NCI-H510A (cell line): Measurements from ENCODE around the gene GSK3B.
"Not testable (repeated sequence)": the region's sequence is repeated elsewhere in the genome, so short reads cannot be mapped to it uniquely, and the experiment has no call there.

Experiments
- DNase-seq: peaks from one replicate; lab custom pipeline; 2025; lab: John Stamatoyannopoulos, UW

Gene GSK3B

DNA sequence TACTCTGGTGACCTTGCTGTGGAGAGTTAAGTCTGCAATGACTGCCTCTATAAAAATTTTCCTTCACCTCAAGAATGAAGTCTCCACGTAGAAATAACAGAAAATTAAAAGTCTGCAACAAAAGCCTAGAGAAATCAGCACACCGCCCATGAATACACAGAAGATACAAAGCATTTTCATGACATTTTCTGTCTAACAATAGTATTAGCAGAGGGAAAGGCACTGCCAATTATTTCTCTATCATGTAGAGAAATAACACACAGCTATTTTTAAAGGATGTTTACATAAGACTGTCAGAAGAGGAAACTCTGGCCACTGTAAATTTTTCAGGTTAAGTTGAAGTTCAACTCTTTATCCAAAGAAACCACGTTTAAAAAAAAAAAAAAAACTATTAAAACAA lies 80.8 kb downstream of the GSK3B start:
- DNase-seq: no peak

DNA sequence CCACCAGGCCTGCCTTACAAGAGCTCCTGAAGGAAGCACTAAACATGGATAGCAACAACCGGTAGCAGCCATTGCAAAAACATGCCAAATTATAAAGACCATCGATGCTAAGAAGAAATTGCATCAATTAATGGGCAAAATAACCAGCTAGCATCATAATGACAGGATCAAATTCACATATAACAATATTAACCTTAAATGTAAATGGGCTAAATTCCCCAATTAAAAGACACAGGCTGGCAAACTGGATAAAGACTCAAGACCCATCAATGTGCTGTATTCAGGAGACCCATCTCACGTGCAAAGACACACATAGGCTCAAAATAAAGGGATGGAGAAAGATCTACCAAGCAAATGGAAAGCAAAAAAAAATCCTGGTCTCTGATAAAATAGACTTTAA lies 88.5 kb downstream of the GSK3B start:
- not testable (repeated sequence) for DNase-seq

DNA sequence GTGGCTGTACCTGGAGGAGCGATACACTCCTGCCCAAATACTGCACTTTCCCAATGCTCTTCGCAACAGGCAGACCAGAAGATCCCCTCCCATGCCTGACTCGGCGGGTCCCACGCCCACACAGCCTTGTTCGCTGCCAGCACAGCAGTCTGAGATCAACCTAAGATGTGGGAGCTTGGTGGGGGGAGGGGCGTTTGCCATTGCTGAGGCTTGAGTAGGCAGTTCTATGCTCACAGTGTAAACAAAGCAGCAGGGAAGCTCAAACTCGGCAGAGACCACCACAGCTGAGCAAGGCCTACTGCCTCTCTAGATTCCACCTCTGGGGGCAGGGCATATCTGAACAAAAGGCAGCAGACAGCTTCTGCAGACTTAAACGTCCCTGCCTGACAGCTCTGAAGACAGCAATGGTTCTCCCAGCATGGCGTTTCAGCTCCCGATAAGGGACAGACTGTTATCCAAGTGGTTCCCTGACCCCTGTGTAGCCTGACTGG lies 90.2 kb downstream of the GSK3B start:
- not testable (repeated sequence) for DNase-seq

DNA sequence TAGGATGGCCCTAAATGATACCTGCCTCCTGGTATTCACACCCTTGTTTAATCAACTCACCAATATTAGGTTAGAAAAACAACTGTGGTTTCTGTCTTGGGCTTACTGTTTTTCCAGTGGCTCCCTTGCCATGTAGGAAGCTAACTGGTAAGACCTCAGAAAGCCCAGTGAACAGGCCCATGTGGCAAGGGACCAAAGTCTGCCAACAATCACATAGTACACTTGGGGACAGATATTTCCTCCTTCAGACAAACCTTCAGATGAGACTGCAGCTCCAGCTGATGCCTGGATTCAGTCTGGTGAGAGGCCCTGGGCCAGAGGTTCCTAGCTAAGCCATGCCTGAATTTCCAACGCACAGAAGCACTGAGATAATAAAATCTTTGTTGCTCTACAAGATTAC lies 96.1 kb downstream of the GSK3B start:
- no peak for DNase-seq

DNA sequence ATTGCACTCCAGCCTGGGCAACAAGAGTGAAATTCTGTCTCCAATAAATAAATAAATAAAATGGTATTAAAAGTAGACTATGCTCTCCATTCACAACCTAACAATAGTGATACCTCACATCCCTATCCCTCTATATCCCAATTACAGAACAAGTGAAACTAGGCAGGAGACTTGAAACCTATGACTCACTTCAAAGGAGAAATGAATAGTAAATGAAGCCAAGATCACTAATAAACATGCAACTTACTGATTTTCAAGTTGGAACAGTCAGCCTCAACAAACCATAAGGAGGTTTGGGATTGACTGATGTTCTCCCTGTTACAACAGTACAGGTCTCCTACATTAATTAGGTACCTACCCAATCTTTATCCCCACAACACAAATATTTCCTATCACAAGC lies 103.4 kb downstream of the GSK3B start:
- DNase-seq: no peak

DNA sequence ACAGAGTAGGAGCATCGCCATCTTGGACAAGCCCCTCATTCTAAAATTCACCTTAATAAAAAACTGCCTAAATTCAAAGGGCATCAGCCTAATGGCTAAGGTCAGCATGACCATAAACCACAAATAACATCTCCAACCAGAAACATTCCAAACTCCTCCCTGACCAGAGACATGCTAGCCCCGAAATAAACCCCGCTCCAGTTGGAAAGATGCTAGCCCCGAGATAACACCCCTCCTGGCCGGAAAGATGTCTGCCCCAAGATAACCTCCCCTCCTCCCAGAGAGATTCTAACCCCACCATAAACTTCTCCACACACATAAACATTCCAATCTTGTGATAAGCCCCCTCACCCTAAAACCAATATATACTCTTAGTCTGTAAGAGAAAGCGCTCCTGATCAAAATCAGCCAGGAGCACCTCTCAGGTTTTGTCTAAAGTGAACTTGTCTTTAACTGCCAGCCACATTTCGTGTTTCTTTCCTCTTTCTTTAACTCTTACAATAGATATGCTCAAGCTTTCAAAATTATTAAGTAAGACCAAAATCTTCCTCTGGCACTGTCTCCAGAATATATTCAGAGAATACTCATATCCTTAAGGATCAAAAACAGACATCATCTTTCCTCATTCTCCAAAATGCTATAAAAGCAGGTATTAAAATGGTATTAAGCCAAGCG lies 104.1 kb downstream of the GSK3B start:
- DNase-seq: no peak

DNA sequence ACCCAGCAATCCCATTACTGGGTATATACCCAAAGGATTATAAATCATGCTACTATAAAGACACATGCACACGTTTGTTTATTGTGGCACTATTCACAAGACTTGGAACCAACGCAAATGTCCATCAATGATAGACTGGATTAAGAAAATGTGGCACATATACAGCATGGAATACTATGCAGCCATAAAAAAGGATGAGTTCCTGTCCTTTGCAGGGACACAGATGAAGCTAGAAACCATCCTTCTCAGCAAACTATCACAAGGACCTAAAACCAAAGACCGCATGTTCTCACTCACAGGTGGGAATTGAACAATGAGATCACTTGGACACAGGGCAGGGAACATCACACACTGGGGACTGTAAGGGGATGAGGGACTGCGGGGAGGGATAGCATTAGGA lies 107.4 kb downstream of the GSK3B start:
- DNase-seq: not testable (repeated sequence)

DNA sequence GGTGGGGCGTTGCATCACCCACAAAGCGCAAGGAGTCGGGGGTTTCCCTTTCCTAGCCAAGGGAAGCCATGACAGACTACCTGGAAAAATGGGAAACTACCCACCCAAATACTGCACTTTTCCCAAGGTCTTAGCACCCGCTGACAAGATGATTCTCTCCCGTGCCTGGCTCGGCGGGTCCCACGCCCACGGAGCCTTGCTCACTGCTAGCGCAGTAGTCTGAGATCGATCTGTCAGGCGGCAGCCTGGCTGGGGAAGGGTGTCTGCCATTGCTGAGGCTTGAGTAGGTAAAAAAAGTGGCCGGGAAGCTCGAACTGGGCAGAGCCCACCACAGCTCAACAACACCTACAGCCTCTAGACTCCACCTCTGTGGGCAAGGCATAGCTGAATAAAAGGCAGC lies 112.9 kb downstream of the GSK3B start:
- DNase-seq: no peak

DNA sequence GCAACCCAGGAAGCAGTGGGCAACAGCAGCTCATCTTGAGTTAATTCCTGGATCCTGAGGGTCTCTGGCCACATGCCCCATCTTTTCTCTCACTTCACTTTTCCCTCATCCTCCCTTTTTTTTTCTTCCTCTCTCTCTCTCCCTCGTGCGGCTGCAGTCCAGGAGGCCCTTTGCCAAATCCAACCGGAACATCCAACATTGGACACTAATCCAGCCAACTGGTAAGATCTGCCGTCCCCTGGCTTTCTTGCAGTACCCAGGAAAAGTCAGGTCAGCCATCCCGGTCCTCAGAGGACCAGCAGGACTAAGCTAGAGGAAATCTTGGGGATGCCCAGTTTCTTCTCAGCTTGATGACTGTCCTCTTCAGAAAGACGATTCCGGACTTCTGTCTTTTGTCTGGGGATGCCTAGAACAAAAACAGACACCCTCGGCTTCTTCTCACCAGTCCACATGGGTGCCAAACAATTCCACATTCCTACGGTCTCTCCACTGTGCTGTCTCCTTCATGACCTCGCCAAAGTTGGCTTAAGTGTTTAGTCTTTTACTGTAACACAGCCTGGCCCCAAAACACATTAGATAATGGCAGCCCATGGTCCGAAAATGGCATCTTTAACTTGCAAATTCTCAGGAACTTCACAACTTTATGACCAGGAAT lies 115.6 kb downstream of the GSK3B start:
- DNase-seq: no peak

DNA sequence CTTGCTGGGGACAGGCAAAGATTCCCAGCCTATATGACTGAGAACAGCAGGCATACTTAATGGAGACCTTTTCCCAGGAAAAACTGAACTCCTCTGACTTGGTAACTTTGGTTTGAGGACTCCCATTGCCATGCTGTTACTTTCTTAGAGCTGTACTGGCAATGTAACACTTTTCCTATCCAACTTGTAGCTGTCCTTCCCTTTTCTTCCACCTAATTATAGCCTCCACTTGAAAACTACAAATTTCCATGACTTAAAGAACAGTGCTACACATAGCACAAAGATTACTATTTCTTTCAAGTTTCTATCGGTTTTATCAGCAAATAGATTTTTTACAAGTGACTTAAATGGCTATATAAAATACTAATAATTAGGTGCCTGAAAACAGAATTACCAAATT lies 116.9 kb downstream of the GSK3B start:
- no peak for DNase-seq

DNA sequence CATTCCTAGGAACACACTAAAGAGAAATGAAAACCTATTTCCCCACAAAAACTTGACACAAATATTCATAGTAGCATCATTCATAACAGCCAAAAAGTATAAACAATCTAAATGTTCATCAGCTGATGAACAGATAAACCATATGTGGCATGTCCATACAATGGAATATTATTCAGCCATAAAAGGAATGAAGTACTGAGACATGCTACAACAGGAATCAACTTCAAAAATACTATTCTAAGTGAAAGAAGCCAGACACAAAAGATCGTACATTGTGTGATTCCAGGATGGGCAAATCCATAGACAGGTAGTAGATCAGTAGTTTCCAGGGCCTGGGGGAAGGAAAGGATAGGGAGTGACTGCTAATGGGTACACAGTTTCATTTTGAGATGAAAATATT lies 118.0 kb downstream of the GSK3B start:
- DNase-seq: no peak

DNA sequence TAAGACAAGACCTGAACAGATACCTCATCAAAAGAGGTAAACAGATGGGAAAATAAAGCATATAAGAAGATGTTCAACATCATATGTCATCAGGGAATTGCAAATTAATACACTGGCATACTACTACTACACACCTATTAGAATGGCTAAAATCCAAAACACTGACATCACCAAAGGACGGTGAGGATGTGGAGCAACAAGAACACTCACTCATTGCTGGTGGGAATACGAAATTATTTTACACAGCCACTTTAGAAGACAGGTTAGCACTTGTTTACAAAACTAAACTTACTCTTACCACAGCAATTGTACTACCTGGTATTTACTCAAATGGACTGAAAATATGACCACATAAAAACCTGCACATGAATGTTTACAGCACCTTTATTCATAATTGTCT lies 119.6 kb downstream of the GSK3B start:
- no peak for DNase-seq

DNA sequence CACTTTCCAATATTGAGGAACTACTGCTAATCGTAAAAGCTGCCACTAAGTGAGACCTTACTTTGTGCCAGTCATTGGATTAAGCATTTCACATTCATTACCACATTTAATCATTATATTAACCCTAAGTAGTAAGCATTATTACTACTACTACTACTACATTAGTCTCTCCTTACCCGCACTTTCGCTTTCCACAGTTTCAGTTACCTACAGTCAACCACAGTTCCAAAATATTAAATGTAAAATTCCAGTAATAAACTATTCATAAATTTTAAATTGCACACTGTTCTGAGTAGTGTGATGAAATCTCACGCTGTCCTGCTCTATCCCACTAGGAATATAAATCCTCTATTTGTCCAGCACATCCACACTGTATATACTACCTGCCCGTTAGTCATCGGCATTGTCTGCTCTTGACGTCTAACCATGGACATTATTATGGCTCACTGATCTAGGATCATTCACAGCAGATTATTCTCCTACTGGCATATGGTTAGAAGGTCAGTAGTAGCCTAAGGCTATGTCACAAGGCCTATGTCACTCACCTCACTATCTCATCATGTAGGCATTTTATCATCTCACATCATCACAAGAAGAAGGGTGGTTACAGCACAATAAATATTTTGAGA lies 121.1 kb downstream of the GSK3B start:
- no peak for DNase-seq

DNA sequence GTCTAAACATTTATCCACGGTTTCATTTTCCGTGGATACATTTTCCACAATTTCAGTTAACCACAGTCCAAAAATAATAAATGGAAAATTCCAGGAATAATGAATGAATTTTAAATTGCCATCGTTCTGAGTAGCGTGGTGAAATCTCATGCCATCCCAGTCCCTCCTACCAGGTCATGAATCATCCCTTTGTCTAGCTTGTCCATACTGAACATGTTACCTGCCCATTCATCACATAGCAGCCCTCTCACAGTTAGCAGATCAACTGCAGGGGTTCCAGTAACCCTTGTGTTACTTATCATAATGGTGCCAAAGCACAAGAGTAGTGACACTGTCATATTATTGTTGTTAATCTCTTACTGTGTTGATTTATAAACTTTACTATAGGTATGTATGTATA lies 124.5 kb downstream of the GSK3B start:
- no peak for DNase-seq

DNA sequence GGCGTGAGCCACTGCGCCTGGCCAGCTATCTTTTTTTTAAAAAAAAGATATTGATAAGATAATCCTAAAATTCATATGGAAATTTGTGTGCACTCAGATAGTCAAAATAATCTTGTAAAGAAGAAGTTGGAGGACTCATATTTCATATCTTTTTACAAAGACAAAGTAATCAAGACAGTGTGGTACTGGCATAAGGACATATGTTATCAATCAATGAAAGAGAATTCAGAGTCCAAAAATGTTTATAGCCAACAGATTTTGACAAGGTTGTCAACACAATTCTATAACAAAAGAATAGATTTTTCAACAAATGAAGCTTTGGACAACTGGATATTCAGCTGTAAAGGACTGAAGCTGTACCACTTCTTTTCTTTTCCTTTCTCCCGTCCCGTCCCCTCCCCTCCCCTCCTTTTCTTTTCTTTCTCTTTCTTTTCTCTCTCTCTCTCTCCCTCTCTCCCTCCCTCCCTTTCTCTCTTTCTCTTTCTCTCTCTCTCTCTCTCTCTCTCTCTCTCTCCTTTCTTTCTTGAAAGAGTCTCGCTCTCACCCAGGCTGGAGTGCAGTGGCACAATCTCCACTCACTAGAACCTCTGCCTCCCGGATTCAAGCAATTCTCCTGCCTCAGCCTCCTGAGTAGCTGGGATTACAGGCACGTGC lies 126.8 kb downstream of the GSK3B start:
- DNase-seq: no peak

DNA sequence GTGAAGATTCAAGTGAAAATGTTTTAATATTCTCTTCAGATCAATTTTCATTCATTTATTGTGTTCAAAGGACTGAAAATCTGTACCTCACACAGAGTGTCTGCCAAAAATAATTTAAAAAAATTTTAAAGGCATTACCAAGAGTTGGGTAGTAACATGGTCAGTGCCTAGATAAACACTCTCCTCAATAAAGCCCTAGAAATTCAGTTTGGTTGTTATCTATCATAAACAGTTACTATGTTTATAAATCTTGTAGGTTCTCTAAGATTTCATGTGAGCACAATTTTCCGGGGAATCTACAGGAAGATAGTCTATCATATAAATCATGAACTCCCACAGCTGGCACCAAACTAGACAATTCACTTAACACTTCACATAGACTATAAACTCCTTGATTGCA lies 128.6 kb downstream of the GSK3B start:
- no peak for DNase-seq

DNA sequence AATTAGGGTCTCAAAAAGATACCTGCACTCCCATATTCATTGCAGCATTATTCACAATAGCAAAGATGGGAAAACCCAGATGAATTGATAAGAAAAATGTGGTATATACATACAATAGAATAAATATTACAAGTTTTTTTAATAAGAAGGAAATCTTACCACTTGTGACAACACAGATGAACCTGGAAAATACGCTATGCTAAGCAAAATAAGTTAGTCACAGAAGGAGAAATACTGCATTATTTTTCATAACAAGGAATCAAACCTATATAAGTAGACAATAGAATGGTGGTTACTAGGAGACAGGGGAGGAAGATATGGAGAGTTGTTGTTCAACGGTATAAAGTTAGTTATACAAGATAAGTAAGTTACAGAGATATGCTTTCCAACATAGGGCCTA lies 130.0 kb downstream of the GSK3B start:
- DNase-seq: no peak

DNA sequence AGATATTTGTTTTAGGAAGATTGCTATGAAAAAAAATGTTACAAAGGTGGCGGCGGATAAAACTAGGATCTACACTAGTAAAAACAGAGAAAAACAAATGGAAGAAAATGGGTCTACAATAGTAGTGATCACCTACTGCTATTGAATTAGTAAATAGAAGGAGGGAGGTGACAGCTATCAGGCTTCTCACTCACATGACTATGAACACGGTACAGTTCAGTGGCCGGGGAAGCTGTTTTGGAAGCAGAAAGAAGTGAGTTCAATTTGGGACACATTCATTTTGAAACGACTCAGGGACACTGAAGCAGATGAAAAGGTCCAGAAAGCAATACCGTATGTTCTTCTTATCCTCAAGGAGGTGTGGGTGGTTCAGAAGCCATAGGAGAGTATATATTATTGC lies 138.3 kb downstream of the GSK3B start:
- DNase-seq: no peak

DNA sequence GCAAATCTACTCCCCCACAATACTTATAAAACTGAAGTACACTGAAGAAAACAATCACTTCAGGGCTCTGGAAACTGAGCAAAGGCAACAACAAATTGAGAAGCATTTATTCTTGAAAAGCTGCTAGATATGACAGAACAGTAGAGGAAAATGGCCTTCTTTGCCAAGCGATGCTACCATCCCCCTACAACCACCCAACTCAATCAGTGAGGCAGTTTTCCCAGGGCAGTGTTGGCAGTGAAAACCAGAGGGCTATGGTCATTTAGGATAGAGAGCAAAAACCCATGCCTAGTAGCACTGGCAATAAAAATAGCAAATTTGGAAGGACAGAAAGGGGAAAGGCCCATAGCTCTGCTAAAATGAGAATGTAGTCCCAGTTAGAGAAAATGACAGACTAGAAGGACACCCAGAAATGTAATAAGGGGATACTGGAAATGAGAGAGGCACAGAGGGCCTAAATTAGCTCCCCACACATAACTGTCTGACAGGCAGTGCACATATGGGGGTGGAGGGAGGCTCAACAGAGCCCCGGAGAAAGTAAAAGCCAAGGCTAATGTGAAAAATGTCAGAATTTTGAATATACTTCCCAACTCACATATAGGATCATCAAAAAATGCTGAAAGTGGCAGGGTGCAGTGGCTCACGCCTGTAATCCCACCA lies 143.5 kb downstream of the GSK3B start:
- no peak for DNase-seq

DNA sequence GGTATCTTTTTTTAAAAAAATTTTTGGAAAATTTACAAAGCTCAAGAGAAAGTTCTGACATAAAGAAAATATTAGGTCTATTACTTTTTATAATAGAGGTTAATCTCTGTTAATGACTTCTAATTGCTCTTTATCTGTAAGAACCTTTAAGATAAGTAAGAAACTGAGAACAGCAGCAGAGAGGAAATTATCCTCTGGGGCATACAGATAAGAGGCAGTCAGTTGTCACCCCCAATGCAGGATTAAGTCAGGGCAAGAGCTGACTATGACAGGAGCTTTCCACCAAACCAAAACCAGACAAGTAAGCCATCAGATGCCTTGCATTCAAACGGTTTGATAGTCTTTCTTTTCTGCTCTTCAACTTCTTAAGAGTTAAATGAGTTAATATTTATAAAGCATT lies 149.0 kb downstream of the GSK3B start:
- no peak for DNase-seq

DNA sequence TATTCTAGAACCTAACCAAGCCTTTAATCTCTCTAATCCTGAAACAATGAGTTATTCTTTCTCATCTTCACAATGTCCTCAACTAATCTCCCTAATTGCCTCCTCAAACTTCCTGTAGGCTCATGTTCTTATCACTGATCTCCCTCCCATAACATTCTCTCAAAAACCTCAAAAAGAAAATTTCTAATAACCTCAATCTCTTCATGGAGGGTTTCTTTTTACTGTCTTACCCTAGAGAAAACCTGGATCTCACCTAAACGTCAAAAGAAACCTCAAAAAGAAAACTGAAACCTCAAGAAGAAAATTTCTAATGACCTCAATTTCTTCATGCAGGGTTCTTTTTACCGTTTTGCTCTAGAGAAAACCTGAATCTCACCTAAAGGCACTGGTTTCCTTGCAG lies 150.2 kb downstream of the GSK3B start:
- DNase-seq: no peak

DNA sequence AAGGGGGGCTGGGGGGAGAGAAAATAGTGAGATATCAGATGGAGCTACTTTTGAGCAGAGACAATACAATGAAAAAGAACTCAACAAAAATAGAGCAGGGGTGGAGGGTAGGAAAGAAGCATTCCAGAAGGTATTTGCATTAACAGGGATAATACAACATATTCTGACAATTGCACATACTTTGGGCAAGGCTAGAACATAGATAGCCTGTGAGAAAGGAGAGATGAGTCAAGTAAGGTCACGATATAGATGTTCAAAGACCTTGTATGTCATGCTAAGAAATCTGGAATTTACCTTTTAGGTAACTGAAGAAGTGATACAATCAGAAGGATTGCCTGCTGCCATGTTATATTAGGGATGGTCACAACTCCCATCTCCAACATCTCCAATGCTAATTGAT lies 155.2 kb downstream of the GSK3B start:
- no peak for DNase-seq
